ENCODE measurements around the gene KLHDC10. TPM values are rescaled to one million over a fixed set of nuclear protein-coding genes. Genes with fewer than 3 reads are reported as not detected.
A peak's percentile ranks its signal among the peaks of the same experiment; 100 is the strongest.

Gene KLHDC10, protein sequence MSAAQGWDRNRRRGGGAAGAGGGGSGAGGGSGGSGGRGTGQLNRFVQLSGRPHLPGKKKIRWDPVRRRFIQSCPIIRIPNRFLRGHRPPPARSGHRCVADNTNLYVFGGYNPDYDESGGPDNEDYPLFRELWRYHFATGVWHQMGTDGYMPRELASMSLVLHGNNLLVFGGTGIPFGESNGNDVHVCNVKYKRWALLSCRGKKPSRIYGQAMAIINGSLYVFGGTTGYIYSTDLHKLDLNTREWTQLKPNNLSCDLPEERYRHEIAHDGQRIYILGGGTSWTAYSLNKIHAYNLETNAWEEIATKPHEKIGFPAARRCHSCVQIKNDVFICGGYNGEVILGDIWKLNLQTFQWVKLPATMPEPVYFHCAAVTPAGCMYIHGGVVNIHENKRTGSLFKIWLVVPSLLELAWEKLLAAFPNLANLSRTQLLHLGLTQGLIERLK
- total RNA-seq, result 32.4 and 33.8 TPM in 2 replicates
- long read RNA-seq, partial matches to known transcripts, result 1 of 16 reads
- long read RNA-seq, other reads (novel, unspliced or antisense), result 15 of 16 reads

GRCh38 chr7:130069978-130070860, at the start of gene KLHDC10:
TSS of gene KLHDC10 (plus strand) at chr7:130070534. CDS start at chr7:130070644, 110 bp downstream.
- H3K4me3 Mint-ChIP-seq, result peak within 1 kb of the TSS; percentile 87
- peak; percentile 90 for DNase-seq (ENCODE audit: low read depth, low spot score)
- no peaks in the 10 kb centered on the region for H3K36me3 Mint-ChIP-seq (ENCODE audit: low read depth)
- H3K9me3 Mint-ChIP-seq, result no peaks in the 10 kb centered on the region
- peaks cover 41% of the 10 kb centered on the region for H3K4me1 Mint-ChIP-seq
- TF ChIP-seq CTCF (conservative IDR thresholded peaks at IDR 0.05), result no peak
- H3K27me3 Mint-ChIP-seq (ENCODE audit: low read depth), result no peaks in the 10 kb centered on the region
- peak within 1 kb of the TSS; percentile 13 for H3K27ac Mint-ChIP-seq (ENCODE audit: unreplicated experiment)

- H3K36me3 Mint-ChIP-seq (ENCODE audit: low read depth), result peaks cover 13% of the 10 kb centered on the region
- no peaks in the 10 kb centered on the region for H3K4me1 Mint-ChIP-seq
- TF ChIP-seq CTCF (conservative IDR thresholded peaks at IDR 0.05), result no peak
- peak overlapping the region; percentile 91 for H3K27ac Mint-ChIP-seq (ENCODE audit: unreplicated experiment)
- no peak overlapping the region for H3K4me3 Mint-ChIP-seq
- no peaks in the 10 kb centered on the region for H3K27me3 Mint-ChIP-seq (ENCODE audit: low read depth)
- DNase-seq (ENCODE audit: low read depth, low spot score), result no peak
- no peaks in the 10 kb centered on the region for H3K9me3 Mint-ChIP-seq
These were observed 49.1 kb upstream of the KLHDC10 start for GRCh38 chr7:130021105-130021834.

GRCh38 chr7:130022115-130022514, 48.2 kb upstream of the KLHDC10 start:
- no peak overlapping the region for H3K27ac Mint-ChIP-seq (ENCODE audit: unreplicated experiment)
- no peaks in the 10 kb centered on the region for H3K27me3 Mint-ChIP-seq (ENCODE audit: low read depth)
- DNase-seq (ENCODE audit: low read depth, low spot score), result no peak
- no peaks in the 10 kb centered on the region for H3K9me3 Mint-ChIP-seq
- H3K4me3 Mint-ChIP-seq, result no peak overlapping the region
- peaks cover 14% of the 10 kb centered on the region for H3K36me3 Mint-ChIP-seq (ENCODE audit: low read depth)
- no peak for TF ChIP-seq CTCF (conservative IDR thresholded peaks at IDR 0.05)
- no peaks in the 10 kb centered on the region for H3K4me1 Mint-ChIP-seq

DNA sequence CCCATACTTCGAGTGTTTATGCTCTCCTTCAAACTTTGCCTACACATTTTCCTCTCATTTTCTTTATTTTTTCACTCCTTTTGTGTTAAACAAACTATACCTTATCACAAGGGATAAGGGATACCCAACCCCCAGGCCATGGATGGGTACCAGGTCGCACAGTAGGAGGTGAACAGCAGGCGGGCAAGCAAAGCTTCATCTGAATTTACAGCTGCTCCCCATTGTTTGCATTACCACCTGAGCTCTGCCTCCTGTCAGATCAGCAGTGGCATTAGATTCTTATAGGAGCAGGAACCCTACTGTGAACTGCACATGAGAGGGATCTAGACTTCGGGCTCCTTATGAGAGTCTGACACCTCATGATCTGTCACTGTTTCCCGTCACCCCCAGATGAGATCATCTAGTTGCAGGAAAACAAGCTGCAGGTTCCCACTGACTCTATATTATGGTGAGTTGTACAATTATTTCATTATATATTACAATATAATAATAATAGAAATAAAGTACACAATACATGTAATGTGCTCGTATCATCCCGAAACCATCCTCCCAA, 47.6 kb upstream of the KLHDC10 start:
- Mint-ChIP-seq H3K27ac (ENCODE audit: unreplicated experiment) (no peak overlapping the region), H3K27me3 (ENCODE audit: low read depth) (no peaks in the 10 kb centered on the region), H3K9me3 (no peaks in the 10 kb centered on the region), H3K36me3 (ENCODE audit: low read depth) (peaks cover 16% of the 10 kb centered on the region), H3K4me3 (no peak overlapping the region), H3K4me1 (no peaks in the 10 kb centered on the region)
- DNase-seq (ENCODE audit: low read depth, low spot score), result no peak
- no peak for TF ChIP-seq CTCF (conservative IDR thresholded peaks at IDR 0.05)

- TF ChIP-seq CTCF (conservative IDR thresholded peaks at IDR 0.05), result no peak
- Mint-ChIP-seq H3K4me3 (no peak overlapping the region), H3K27me3 (ENCODE audit: low read depth) (no peaks in the 10 kb centered on the region), H3K9me3 (no peaks in the 10 kb centered on the region), H3K36me3 (ENCODE audit: low read depth) (peaks cover 13% of the 10 kb centered on the region), H3K27ac (ENCODE audit: unreplicated experiment) (no peak overlapping the region), H3K4me1 (no peaks in the 10 kb centered on the region)
- no peak for DNase-seq (ENCODE audit: low read depth, low spot score)
These were observed 45.9 kb upstream of the KLHDC10 start for GRCh38 chr7:130024390-130024789.
